AG04449 (cell line): Measurements from ENCODE around the gene CARD11.
"Not testable (repeated sequence)": the region's sequence is repeated elsewhere in the genome, so short reads cannot be mapped to it uniquely, and the experiment has no call there.

ENCODE experiments used
- CTCF ChIA-PET: fragments of 350-600 bp; formaldehyde crosslinking; extraction: SDS; loops from one replicate; lab custom pipeline; 2021; ENCODE audit warnings: antibody characterized with exemption; lab: Yijun Ruan, JAX
- POLR2A ChIA-PET: fragments of 400-600, 350-600 bp; formaldehyde crosslinking; extraction: SDS; loops from one replicate; lab custom pipeline; 2020; ENCODE audit warnings: antibody characterized with exemption, inconsistent platforms; lab: Yijun Ruan, JAX
- DNase-seq: peaks from one replicate; pipeline ENCODE4 v3.0.0-alpha.2; 2010; ENCODE audit warnings: low read depth, low spot score
- H3K4me3 ChIP-seq: 2 replicates; pipeline ENCODE4 v1.5.1; 2011; ENCODE audit warnings: low read depth, mild to moderate bottlenecking, control low read depth, low read length
- TF ChIP-seq, protein P1 (sequence below): IDR thresholded peaks from one replicate; pipeline ENCODE4 v1.5.1; 2011; ENCODE audit warnings: mild to moderate bottlenecking, moderate library complexity, low read length, control low read depth, inconsistent platforms; ENCODE audit not compliant: insufficient read depth; ENCODE audit errors: missing control alignments

Gene CARD11

DNA sequence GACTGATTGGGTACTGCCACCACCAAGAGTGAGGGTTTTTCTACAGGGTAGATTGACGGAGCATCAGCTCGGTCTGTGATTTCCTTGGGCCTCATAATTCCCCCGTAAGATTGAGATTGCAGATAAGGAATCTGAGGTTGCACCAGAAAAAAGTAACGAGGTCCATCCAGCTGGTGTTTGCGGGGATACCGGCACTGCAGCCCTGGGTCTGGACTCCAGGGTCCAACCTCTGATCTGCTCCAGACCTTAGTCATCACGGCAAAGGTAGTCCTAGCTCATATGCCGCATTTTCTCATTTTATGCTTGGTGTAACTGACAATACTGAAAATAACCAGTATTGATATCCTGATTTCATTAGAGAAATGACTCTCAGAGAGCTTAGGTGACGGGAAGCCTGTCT lies 3.9 kb downstream of the CARD11 start:
- ChIA-PET POLR2A (no interaction called here), CTCF (no interaction called here)
- TF ChIP-seq, protein P1, sequence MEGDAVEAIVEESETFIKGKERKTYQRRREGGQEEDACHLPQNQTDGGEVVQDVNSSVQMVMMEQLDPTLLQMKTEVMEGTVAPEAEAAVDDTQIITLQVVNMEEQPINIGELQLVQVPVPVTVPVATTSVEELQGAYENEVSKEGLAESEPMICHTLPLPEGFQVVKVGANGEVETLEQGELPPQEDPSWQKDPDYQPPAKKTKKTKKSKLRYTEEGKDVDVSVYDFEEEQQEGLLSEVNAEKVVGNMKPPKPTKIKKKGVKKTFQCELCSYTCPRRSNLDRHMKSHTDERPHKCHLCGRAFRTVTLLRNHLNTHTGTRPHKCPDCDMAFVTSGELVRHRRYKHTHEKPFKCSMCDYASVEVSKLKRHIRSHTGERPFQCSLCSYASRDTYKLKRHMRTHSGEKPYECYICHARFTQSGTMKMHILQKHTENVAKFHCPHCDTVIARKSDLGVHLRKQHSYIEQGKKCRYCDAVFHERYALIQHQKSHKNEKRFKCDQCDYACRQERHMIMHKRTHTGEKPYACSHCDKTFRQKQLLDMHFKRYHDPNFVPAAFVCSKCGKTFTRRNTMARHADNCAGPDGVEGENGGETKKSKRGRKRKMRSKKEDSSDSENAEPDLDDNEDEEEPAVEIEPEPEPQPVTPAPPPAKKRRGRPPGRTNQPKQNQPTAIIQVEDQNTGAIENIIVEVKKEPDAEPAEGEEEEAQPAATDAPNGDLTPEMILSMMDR: no peak
- no peak for DNase-seq
- H3K4me3 ChIP-seq: no peak overlapping the region

DNA sequence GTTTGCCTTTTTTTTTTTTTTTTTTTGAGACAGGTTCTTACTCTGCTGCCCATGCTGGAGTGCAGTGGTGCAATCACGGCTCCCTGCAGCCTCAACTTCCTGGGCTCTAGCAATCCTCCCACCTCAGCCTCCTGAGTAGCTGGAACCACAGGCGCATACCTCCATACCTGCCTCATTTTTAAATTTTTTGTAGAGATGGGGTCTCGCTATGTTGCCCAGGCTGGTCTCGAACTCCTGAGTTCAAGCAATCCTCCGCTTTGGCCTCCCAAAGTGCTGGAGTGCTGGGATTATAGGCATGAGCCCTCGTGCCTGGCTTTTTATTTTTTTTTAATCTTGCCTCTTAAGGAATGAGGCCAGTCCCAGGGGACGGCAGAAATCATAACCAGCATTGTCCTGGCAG lies 5.7 kb downstream of the CARD11 start:
- CTCF ChIA-PET, POLR2A ChIA-PET, H3K4me3 ChIP-seq, DNase-seq: not testable (repeated sequence)

DNA sequence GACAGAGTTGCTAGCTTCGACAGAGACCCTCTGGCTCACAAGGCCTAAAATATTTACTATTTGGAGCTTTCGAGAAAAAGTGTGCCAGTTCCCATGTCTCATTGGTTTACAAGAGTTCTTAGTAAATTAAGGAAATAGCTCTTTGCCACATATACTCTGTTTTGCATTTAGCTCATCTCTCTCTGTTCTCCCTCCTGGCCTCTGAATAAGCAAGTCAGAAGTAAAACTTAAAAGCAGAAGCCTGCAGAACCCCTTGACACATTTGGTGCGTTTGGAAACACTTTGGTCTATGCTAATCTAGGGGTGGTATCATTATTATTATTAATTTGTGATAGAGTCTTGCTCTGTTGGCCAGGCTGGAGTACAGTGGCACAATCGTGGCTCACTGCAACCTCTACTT lies 6.4 kb downstream of the CARD11 start:
- ChIA-PET CTCF (no interaction called here), POLR2A (no interaction called here)

DNA sequence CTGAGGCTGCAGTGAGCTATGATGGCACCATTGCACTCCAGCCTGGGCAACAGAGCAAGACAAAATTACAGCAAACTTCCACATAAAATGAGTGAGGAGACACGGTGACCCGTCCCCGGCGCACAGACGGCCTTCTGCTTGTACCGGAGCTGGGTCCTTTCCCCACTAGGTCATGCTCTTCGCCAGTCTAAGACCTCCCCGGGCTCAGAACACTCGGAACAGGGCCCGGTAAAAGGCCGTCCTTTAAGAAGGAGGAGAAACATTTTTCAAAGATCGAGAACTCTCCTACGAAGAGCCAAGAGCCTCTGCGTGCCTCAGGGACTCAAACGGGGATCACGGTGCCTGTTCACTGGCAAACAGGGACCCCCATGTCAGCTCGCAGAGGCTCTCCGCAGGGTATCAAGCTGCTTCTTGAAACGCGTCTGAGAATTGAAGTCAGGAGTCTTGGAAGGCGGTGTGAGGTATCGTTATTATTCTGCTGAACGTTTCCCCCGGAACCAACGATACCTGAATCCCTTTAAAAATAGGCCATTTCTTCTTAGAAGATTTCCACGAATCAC lies 9.0 kb downstream of the CARD11 start:
- no peak overlapping the region for H3K4me3 ChIP-seq
- DNase-seq: no peak
- TF ChIP-seq, protein P1: no peak
- POLR2A ChIA-PET: no interaction called here
- CTCF ChIA-PET: no interaction called here

More for the DNA sequence above, 6.4 kb downstream of the CARD11 start:
- TF ChIP-seq, protein P1: no peak
- no peak overlapping the region for H3K4me3 ChIP-seq
- no peak for DNase-seq

DNA sequence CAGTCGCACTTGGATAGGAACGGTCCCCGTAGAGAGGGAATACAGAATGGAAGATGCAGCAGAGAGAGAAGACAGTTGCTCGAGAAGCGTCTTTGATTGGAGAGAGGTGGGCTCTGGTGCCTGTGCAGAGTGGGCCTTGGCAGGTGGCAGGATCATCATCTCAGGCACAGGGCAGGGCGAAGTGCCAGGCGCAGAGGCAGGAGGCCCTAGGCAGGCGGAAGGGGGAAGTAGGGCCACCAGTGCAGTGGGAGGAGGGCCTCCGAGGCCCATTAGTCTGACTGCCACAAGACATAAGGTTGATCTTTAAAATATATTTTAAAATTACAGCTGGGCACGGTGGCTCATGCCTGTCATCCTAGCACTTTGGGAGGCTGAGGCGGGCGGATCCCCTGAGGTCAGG lies 10.1 kb downstream of the CARD11 start:
- ChIA-PET POLR2A (no interaction called here), CTCF (no interaction called here)
- TF ChIP-seq, protein P1: no peak
- DNase-seq: no peak
- H3K4me3 ChIP-seq: no peak overlapping the region

DNA sequence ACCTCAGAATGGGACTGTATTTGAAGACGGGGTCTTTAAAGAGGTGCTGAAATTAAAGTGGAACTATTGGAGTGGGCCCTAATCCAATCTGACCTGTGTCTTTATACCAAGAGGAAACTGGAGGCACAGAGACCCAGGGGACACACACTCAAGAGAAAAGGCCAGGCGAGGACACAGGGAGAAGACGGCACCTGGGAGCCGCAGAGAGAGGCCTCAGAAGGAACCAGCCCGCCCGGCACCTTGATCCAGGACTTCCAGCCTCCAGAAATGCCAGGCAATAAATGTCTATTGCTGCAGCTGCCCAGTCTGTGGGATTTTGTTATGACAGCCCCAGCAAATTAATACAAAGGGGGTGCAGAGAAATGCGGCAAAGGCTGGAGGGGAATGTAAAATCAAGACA lies 10.5 kb downstream of the CARD11 start:
- TF ChIP-seq, protein P1: no peak
- no peak overlapping the region for H3K4me3 ChIP-seq
- POLR2A ChIA-PET: no interaction called here
- CTCF ChIA-PET: no interaction called here
- DNase-seq: no peak

DNA sequence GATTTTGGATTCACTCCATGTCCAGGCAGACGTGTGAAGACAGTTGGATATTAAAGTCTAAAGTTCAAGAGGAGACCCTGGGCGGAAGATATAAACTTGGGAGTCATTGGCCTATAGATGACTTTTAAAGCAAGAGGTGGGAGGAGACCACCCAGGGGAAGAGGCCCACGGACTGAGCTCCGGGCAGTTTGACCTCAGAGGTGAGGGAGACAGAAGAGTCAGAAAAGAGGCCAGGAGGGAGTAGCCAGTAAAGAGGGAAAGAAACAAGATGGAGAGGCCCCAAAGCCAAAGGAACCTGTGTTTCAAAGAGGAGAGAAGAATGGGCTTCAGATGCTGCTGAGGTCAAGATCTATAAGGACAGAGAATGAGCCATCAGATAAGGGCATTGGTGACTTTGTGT lies 11.4 kb downstream of the CARD11 start:
- ChIA-PET CTCF (no interaction called here), POLR2A (no interaction called here)
- TF ChIP-seq, protein P1: no peak
- H3K4me3 ChIP-seq: no peak overlapping the region
- DNase-seq: no peak
